Neutrophil (primary cell): Measurements from ENCODE around the gene PRDM16.

Experiments
- H3K27ac ChIP-seq: fragments of 200-600 bp; sonication (generic); 2 replicates; pipeline ENCODE4 v1.5.1; 2016; ENCODE audit warnings: mild to moderate bottlenecking, moderate library complexity
- H3K27me3 ChIP-seq: fragments of 200-600 bp; sonication (generic); 2 replicates; pipeline ENCODE4 v1.6.0; 2016; ENCODE audit warnings: mild to moderate bottlenecking
- H3K36me3 ChIP-seq: fragments of 200-600 bp; sonication (generic); 2 replicates; pipeline ENCODE4 v1.5.1; 2017
- H3K4me1 ChIP-seq, 2 experiments: fragments of 200-600 bp in 1 of 2; sonication (generic) in 1 of 2; 1 replicate in 1 of 2; 2 replicates in 1 of 2; pipeline versions ENCODE4 v1.5.1 to v1.6.1; 2013 to 2016; ENCODE audit warnings: low read depth in 1 of 2, low read length in 1 of 2, mild to moderate bottlenecking in 1 of 2, moderate library complexity in 1 of 2; ENCODE audit not compliant: control insufficient read depth in 1 of 2, insufficient read depth in 1 of 2
- H3K4me3 ChIP-seq, 2 experiments: fragments of 200-600 bp in 1 of 2; sonication (generic) in 1 of 2; 1 replicate in 1 of 2; 2 replicates in 1 of 2; pipeline ENCODE4 v1.5.1; 2013 to 2016; ENCODE audit warnings: low read depth in 1 of 2, low read length in 1 of 2, mild to moderate bottlenecking in 1 of 2, moderate library complexity in 1 of 2
- H3K9me3 ChIP-seq: fragments of 200-600 bp; sonication (generic); 2 replicates; pipeline ENCODE4 v1.5.1; 2016
- CTCF ChIP-seq: fragments of 200-600 bp; sonication (generic); IDR thresholded peaks from 2 replicates; pipeline ENCODE4 v1.5.1; 2016; ENCODE audit warnings: antibody characterized with exemption

Gene PRDM16

GRCh38 chr1:3340548-3341235 lies 271.7 kb downstream of the PRDM16 start:
- Histone ChIP-seq H3K4me1 (no peaks in the 10 kb centered on the region), H3K27ac (no peak overlapping the region), H3K9me3 (no peaks in the 10 kb centered on the region), H3K36me3 (no peaks in the 10 kb centered on the region), H3K4me3 (no peak overlapping the region), H3K27me3 (no peaks in the 10 kb centered on the region)
- no peak for TF ChIP-seq CTCF

GRCh38 chr1:3341236-3341994 lies 272.4 kb downstream of the PRDM16 start:
- no peaks in the 10 kb centered on the region for H3K27me3 ChIP-seq
- no peaks in the 10 kb centered on the region for H3K4me1 ChIP-seq
- no peak overlapping the region for H3K27ac ChIP-seq
- no peak overlapping the region for H3K4me3 ChIP-seq
- no peak for TF ChIP-seq CTCF
- H3K9me3 ChIP-seq: no peaks in the 10 kb centered on the region
- no peaks in the 10 kb centered on the region for H3K36me3 ChIP-seq

GRCh38 chr1:3342960-3343359 lies 274.0 kb downstream of the PRDM16 start:
- H3K9me3 ChIP-seq: no peaks in the 10 kb centered on the region
- no peaks in the 10 kb centered on the region for H3K4me1 ChIP-seq
- TF ChIP-seq CTCF: no peak

GRCh38 chr1:3344395-3344794 lies 275.4 kb downstream of the PRDM16 start:
- H3K27me3 ChIP-seq: no peaks in the 10 kb centered on the region
- TF ChIP-seq CTCF: no peak
- no peak overlapping the region for H3K4me3 ChIP-seq
- H3K4me1 ChIP-seq: no peaks in the 10 kb centered on the region
- no peaks in the 10 kb centered on the region for H3K9me3 ChIP-seq
- no peaks in the 10 kb centered on the region for H3K36me3 ChIP-seq
- no peak overlapping the region for H3K27ac ChIP-seq

More at GRCh38 chr1:3342960-3343359, 274.0 kb downstream of the PRDM16 start:
- Histone ChIP-seq H3K4me3 (no peak overlapping the region), H3K36me3 (no peaks in the 10 kb centered on the region), H3K27me3 (no peaks in the 10 kb centered on the region), H3K27ac (no peak overlapping the region)

GRCh38 chr1:3345792-3346191 lies 276.8 kb downstream of the PRDM16 start:
- H3K4me3 ChIP-seq: no peak overlapping the region
- no peaks in the 10 kb centered on the region for H3K36me3 ChIP-seq
- no peak overlapping the region for H3K27ac ChIP-seq
- no peak for TF ChIP-seq CTCF
- no peaks in the 10 kb centered on the region for H3K9me3 ChIP-seq
- no peaks in the 10 kb centered on the region for H3K4me1 ChIP-seq
- peaks cover 8% of the 10 kb centered on the region for H3K27me3 ChIP-seq
